Uterus (tissue), 4 donors: ENCODE measurements around the gene PPIH. TPM values are rescaled to one million over a fixed set of nuclear protein-coding genes. Genes with fewer than 3 reads are reported as not detected.

ENCODE experiments used
- DNase-seq, 2 donors: peaks; one replicate each; pipeline ENCODE4 v3.0.0-alpha.2; 2019 to 2020
- H3K27ac ChIP-seq, 2 donors: fragments of 200-600 bp; sonication (generic); 1 replicate in 1 of 2; 2 replicates in 1 of 2; pipeline ENCODE4 v1.5.1; 2016 to 2018
- H3K27me3 ChIP-seq, 2 donors: fragments of 200-600 bp; sonication (generic); one replicate each; pipeline ENCODE4 v1.5.1; 2018 to 2019; ENCODE audit warnings: control low read depth in 1 of 2
- H3K36me3 ChIP-seq, 2 donors: fragments of 200-600 bp; sonication (generic); one replicate each; pipeline ENCODE4 v1.5.1; 2019; ENCODE audit warnings: control low read depth in 1 of 2
- H3K4me1 ChIP-seq, 2 donors: fragments of 200-600 bp; sonication (generic); one replicate each; pipeline ENCODE4 v1.5.1; 2018 to 2019; ENCODE audit warnings: control low read depth in 1 of 2
- H3K4me3 ChIP-seq, 2 donors: fragments of 200-600 bp; sonication (generic); 1 replicate in 1 of 2; 2 replicates in 1 of 2; pipeline ENCODE4 v1.5.1; 2018 to 2019; ENCODE audit warnings: mild to moderate bottlenecking in 1 of 2
- H3K9me3 ChIP-seq, 2 donors: fragments of 200-600 bp; sonication (generic); one replicate each; pipeline ENCODE4 v1.5.1; 2019; ENCODE audit warnings: control low read depth in 1 of 2
- POLR2A ChIP-seq, 2 donors: fragments of 450-650 bp; IDR thresholded peaks; one replicate each; pipeline ENCODE4 v1.6.1; 2016; ENCODE audit warnings: antibody characterized with exemption in 2 of 2, mild to moderate bottlenecking in 1 of 2, moderate library complexity in 1 of 2
- intact Hi-C: fragments of 100-400 bp; cut with DNase I; formaldehyde crosslinking; loops from one replicate; pipeline ENCODE4 v1.15.1; 2023; ENCODE audit warnings: low total_unique reads
- total RNA-seq, 4 donors: library from RNA; depleted of rRNA in 3 of 4; stranded (reverse); fragments of >200 nt in 3 of 4; gene quantifications; one replicate each; pipeline versions ENCODE4 v1.1.0 to v1.2.4, GENCODE V29; 2014 to 2023
- TF ChIP-seq, protein P1 (sequence below), 4 experiments: fragments of 200-600 bp in 2 of 4; fragments of 450-650 bp in 2 of 4; sonication (generic) in 2 of 4; IDR thresholded peaks; one replicate each; pipeline ENCODE4 v1.5.1; 2016 to 2019; ENCODE audit warnings: antibody characterized with exemption in 4 of 4, mild to moderate bottlenecking in 2 of 4, moderate library complexity in 1 of 4
- donor health status: DM: yes; HTN: yes; CAD: no.

PPIH gene
- total RNA-seq, 4 donors from 2014 or later, result 2.6 to 48.4 (median 36.3) TPM

DNA sequence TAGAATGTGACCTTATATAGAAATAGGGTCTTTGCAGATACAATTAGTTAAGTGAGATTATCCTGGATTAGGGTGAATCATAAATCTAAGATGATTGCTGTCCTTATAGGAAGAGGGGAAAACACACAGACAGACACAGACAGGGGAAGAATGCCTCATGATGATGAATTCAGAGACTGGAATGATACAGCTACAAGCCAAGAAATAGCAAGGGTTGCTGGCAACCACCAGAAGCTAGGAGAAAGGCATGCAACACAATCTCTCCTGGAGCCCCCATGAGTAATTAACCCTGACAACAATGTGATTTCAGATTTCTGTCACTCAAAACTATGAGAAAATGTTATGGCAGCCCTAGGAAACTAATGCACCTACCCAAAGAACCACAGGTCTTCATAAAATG, 19.1 kb upstream of the PPIH start:
- DNase-seq, result no peak
- no peak for TF ChIP-seq POLR2A (IDR thresholded peaks at IDR 0.05)
- TF ChIP-seq, protein P1, sequence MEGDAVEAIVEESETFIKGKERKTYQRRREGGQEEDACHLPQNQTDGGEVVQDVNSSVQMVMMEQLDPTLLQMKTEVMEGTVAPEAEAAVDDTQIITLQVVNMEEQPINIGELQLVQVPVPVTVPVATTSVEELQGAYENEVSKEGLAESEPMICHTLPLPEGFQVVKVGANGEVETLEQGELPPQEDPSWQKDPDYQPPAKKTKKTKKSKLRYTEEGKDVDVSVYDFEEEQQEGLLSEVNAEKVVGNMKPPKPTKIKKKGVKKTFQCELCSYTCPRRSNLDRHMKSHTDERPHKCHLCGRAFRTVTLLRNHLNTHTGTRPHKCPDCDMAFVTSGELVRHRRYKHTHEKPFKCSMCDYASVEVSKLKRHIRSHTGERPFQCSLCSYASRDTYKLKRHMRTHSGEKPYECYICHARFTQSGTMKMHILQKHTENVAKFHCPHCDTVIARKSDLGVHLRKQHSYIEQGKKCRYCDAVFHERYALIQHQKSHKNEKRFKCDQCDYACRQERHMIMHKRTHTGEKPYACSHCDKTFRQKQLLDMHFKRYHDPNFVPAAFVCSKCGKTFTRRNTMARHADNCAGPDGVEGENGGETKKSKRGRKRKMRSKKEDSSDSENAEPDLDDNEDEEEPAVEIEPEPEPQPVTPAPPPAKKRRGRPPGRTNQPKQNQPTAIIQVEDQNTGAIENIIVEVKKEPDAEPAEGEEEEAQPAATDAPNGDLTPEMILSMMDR (IDR thresholded peaks at IDR 0.05), result no peak
- no peak overlapping the region for H3K4me3 ChIP-seq
- no peaks in the 10 kb centered on the region for H3K4me1 ChIP-seq
- intact Hi-C loops, result no loop called here
- no peak overlapping the region for H3K27ac ChIP-seq
- no peaks in the 10 kb centered on the region for H3K9me3 ChIP-seq
- H3K36me3 ChIP-seq, result no peaks in the 10 kb centered on the region
- no peaks in the 10 kb centered on the region for H3K27me3 ChIP-seq

DNA sequence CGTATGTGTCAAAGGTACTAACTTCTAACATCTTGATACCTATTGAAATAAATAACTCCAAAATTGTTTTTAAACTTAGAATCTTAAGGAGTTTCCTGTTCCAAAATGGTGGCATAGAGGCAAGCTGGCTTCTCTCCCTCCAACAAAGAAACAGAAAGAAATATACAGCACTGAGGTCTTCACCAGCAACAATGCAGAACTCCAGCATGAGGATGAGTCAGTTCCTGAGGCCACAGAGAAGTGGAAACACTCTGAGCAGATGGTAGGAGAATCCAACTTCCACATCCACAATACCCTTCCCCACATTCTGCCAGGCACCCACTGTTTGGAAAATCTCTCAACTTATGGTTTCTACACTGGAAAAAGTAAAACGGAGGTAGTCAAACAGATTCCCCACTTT, 12.2 kb upstream of the PPIH start:
- Histone ChIP-seq H3K4me3 (no peak overlapping the region), H3K27me3 (no peaks in the 10 kb centered on the region), H3K4me1 (no peaks in the 10 kb centered on the region), H3K27ac (no peak overlapping the region), H3K9me3 (no peaks in the 10 kb centered on the region), H3K36me3 (no peaks in the 10 kb centered on the region)
- intact Hi-C loops, result no loop called here
- no peak for DNase-seq
- TF ChIP-seq, protein P1 (IDR thresholded peaks at IDR 0.05), result no peak
- TF ChIP-seq POLR2A (IDR thresholded peaks at IDR 0.05), result no peak

DNA sequence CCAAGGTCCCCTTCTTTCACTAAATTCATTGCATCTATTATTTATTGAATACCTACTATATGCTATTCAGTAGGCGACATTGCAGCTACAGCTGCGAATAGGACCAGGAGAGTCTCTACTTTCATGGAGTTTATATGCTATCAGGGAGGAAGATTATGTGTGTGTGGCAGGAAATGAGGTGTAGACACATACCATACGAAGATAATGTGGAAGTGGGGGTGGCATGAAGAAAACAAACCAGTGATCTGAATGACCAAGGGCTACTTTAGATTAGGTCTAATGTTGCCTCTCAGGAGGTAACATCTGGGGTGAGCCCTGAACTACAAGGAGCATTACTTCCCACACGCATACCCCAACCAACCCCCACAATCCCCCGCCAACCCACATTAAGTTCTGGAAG, 1.0 kb upstream of the PPIH start:
- Histone ChIP-seq H3K27ac (peak overlapping the region in 1 of 2 donors; percentile 70), H3K4me1 (peaks cover 0 to 5% of the 10 kb centered on the region in 2 donors), H3K4me3 (no peak overlapping the region), H3K36me3 (no peaks in the 10 kb centered on the region), H3K9me3 (no peaks in the 10 kb centered on the region), H3K27me3 (no peaks in the 10 kb centered on the region)
- intact Hi-C loops, result no loop called here
- no peak for TF ChIP-seq POLR2A (IDR thresholded peaks at IDR 0.05)
- DNase-seq, result no peak

DNA sequence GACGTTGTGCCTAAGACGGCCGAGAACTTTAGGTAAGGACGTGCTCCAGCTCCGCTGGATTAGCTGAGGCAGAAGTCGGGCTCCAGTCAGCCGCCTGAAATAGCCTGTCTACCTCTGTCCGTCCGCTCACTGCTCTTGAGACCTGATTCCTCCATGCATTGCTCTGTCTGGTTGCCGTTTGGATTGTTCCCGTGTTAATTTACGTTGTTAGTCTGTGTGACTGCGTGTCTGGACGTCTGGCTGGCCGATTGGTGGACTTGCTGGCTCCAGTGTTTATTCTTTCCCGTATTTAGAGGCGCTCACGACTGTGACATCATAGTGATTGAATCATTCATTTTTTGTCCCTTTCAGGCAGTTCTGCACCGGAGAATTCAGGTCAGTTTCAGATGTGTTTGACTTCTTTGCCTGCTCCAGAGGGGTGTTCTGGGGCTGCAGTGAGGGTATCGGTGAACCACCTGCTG, 684 bp downstream of the PPIH start:
- no peaks in the 10 kb centered on the region for H3K9me3 ChIP-seq
- intact Hi-C loops, result no loop called here
- peak overlapping the region; percentile 64 to 83 for H3K4me3 ChIP-seq
- no peaks in the 10 kb centered on the region for H3K27me3 ChIP-seq
- no peak for TF ChIP-seq POLR2A (IDR thresholded peaks at IDR 0.05)
- TF ChIP-seq, protein P1 (IDR thresholded peaks at IDR 0.05), result no peak
- H3K36me3 ChIP-seq, result no peaks in the 10 kb centered on the region
- DNase-seq, result no peak
- H3K4me1 ChIP-seq, result peaks cover 0 to 5% of the 10 kb centered on the region in 2 donors
- H3K27ac ChIP-seq, result peak overlapping the region; percentile 30 to 76

DNA sequence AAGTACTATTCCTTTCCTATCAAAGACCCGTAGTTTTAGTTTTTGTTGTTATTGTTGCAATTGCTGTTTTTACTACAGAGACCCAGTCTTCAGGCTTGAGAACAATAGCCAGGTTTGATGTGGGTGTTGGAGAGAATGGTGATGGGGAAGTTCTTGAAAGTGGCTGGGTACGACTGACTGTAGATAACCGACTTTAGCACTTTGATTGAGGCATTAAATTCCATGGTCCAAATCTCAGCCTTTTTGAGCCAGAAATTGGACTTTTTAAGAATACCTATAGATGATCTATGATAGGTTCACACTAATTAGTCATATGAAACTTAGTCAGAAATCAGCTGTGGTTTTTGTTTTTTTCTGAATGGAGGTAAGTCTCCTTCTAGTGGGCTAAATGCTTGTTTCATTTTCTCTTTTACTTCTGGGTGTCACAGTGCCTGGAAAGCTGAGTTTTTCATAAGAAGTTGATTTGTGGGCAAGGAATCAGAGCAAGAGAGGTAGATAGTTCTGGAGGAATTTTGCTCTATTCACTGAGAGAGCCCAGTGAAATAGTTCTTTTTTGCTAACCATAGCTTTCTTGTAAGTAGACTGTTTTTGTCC, 2.8 kb downstream of the PPIH start:
- Histone ChIP-seq H3K36me3 (no peaks in the 10 kb centered on the region), H3K4me3 (no peak overlapping the region)
- intact Hi-C loops, result no loop called here

More for the DNA sequence above, 2.8 kb downstream of the PPIH start:
- Histone ChIP-seq H3K27ac (no peak overlapping the region), H3K9me3 (no peaks in the 10 kb centered on the region), H3K4me1 (peaks cover 0 to 5% of the 10 kb centered on the region in 2 donors), H3K27me3 (no peaks in the 10 kb centered on the region)
- TF ChIP-seq, protein P1 (IDR thresholded peaks at IDR 0.05), result no peak
- no peak for TF ChIP-seq POLR2A (IDR thresholded peaks at IDR 0.05)
- DNase-seq, result no peak
